Progenitor cell of endocrine pancreas (in vitro differentiated cells): ENCODE data around the gene TOM1L1. TPM values are rescaled to one million over a fixed set of nuclear protein-coding genes. Genes with fewer than 3 reads are reported as not detected.

ENCODE experiments used
- DNase-seq: peaks from one replicate; pipeline ENCODE4 v3.0.0; 2021; ENCODE audit warnings: low spot score; ENCODE audit not compliant: unreplicated experiment
- H3K27ac Mint-ChIP-seq: 2 replicates; pipeline ENCODE4 v1.8.0; 2021; ENCODE audit warnings: mild to moderate bottlenecking, moderate library complexity, mixed read lengths
- H3K27me3 Mint-ChIP-seq: 2 replicates; pipeline ENCODE4 v1.8.0; 2021; ENCODE audit warnings: mixed read lengths
- H3K36me3 Mint-ChIP-seq: 2 replicates; pipeline ENCODE4 v1.8.0; 2022; ENCODE audit warnings: mixed read lengths; ENCODE audit not compliant: insufficient read depth
- H3K4me1 Mint-ChIP-seq: 2 replicates; pipeline ENCODE4 v1.8.0; 2021; ENCODE audit warnings: low read depth, mixed read lengths
- H3K4me3 Mint-ChIP-seq: 2 replicates; pipeline ENCODE4 v1.8.0; 2021; ENCODE audit warnings: low read depth, mild to moderate bottlenecking, moderate library complexity, mixed read lengths
- H3K9me3 Mint-ChIP-seq: 2 replicates; pipeline ENCODE4 v1.8.0; 2021; ENCODE audit warnings: low read depth, mixed read lengths
- CTCF ChIP-seq: fragments of 200-600 bp; sonication (generic); IDR thresholded peaks from one replicate; pipeline ENCODE4 v1.5.0; 2021; ENCODE audit warnings: antibody characterized with exemption, mild to moderate bottlenecking; ENCODE audit not compliant: unreplicated experiment
- total RNA-seq: library from RNA; stranded (reverse); gene quantifications from 2 replicates; pipeline ENCODE4 v1.2.1, GENCODE V29; 2021

Gene TOM1L1
- total RNA-seq, 1 donor from 2014 or later = 83.1 TPM

- H3K27ac Mint-ChIP-seq = no peak overlapping the region
- no peaks in the 10 kb centered on the region for H3K27me3 Mint-ChIP-seq
- H3K36me3 Mint-ChIP-seq = peaks cover 58% of the 10 kb centered on the region
- H3K4me3 Mint-ChIP-seq = no peak overlapping the region
- peaks cover 12% of the 10 kb centered on the region for H3K9me3 Mint-ChIP-seq
- TF ChIP-seq CTCF = no peak
- DNase-seq = no peak
- H3K4me1 Mint-ChIP-seq = no peaks in the 10 kb centered on the region
Measured at GRCh38 chr17:54919425-54919824, 18.8 kb downstream of the TOM1L1 start.

- Mint-ChIP-seq H3K4me3 (no peak overlapping the region), H3K27me3 (no peaks in the 10 kb centered on the region), H3K36me3 (peaks cover 55% of the 10 kb centered on the region), H3K9me3 (peaks cover 11% of the 10 kb centered on the region), H3K27ac (no peak overlapping the region), H3K4me1 (no peaks in the 10 kb centered on the region)
- no peak for TF ChIP-seq CTCF
- no peak for DNase-seq
Measured at GRCh38 chr17:54920819-54921218, 20.2 kb downstream of the TOM1L1 start.

GRCh38 chr17:54924405-54924804 is 23.8 kb downstream of the TOM1L1 start:
- Mint-ChIP-seq H3K4me3 (no peak overlapping the region), H3K27me3 (no peaks in the 10 kb centered on the region), H3K27ac (no peak overlapping the region), H3K36me3 (peaks cover 43% of the 10 kb centered on the region), H3K4me1 (peaks cover 6% of the 10 kb centered on the region), H3K9me3 (no peaks in the 10 kb centered on the region)
- no peak for DNase-seq
- no peak for TF ChIP-seq CTCF

- no peak for TF ChIP-seq CTCF
- H3K36me3 Mint-ChIP-seq = peaks cover 39% of the 10 kb centered on the region
- DNase-seq = no peak
- no peak overlapping the region for H3K27ac Mint-ChIP-seq
- no peak overlapping the region for H3K4me3 Mint-ChIP-seq
- peaks cover 6% of the 10 kb centered on the region for H3K4me1 Mint-ChIP-seq
- H3K9me3 Mint-ChIP-seq = no peaks in the 10 kb centered on the region
- no peaks in the 10 kb centered on the region for H3K27me3 Mint-ChIP-seq
Measured at GRCh38 chr17:54927525-54927924, 26.9 kb downstream of the TOM1L1 start.

GRCh38 chr17:54932711-54933110 is 32.1 kb downstream of the TOM1L1 start:
- H3K36me3 Mint-ChIP-seq = peaks cover 37% of the 10 kb centered on the region
- H3K4me1 Mint-ChIP-seq = peaks cover 4% of the 10 kb centered on the region
- TF ChIP-seq CTCF = no peak
- H3K9me3 Mint-ChIP-seq = no peaks in the 10 kb centered on the region
- H3K27me3 Mint-ChIP-seq = no peaks in the 10 kb centered on the region
- DNase-seq = no peak
- H3K27ac Mint-ChIP-seq = no peak overlapping the region
- H3K4me3 Mint-ChIP-seq = no peak overlapping the region

DNA sequence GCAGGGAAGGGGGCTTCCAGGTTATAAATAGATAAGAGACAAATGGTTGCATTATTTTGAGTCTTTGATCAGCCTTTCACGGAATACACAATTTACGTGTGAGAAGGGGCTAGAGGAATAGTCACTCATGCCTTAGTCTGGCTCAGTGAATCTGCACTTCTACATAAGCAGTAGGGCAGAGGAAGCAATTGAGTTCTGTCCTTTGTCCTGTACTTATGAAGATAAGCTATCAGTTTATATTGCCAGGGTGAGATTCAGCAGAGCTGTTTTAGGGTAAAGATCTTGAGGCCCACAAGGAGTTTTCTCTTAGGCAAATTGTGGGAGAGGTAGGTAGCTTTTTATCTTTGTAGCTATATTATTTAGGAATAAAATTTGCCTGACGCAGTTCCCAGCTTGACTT is 33.3 kb downstream of the TOM1L1 start:
- Mint-ChIP-seq H3K4me3 (no peak overlapping the region), H3K27me3 (no peaks in the 10 kb centered on the region), H3K9me3 (no peaks in the 10 kb centered on the region), H3K4me1 (peaks cover 1% of the 10 kb centered on the region), H3K27ac (no peak overlapping the region), H3K36me3 (peaks cover 33% of the 10 kb centered on the region)
- DNase-seq = no peak
- TF ChIP-seq CTCF = no peak
